HG03442 (cell line): ENCODE measurements around the gene BFAR.
"Not testable (repeated sequence)": the region's sequence is repeated elsewhere in the genome, so short reads cannot be mapped to it uniquely, and the experiment has no call there.

Experiments used
- ATAC-seq: cut with Tn5 transposase; IDR thresholded peaks from one replicate; pipeline ENCODE4 v1.9.1; 2021; ENCODE audit warnings: mild to moderate bottlenecking, moderate library complexity; ENCODE audit not compliant: unreplicated experiment

The BFAR gene

DNA sequence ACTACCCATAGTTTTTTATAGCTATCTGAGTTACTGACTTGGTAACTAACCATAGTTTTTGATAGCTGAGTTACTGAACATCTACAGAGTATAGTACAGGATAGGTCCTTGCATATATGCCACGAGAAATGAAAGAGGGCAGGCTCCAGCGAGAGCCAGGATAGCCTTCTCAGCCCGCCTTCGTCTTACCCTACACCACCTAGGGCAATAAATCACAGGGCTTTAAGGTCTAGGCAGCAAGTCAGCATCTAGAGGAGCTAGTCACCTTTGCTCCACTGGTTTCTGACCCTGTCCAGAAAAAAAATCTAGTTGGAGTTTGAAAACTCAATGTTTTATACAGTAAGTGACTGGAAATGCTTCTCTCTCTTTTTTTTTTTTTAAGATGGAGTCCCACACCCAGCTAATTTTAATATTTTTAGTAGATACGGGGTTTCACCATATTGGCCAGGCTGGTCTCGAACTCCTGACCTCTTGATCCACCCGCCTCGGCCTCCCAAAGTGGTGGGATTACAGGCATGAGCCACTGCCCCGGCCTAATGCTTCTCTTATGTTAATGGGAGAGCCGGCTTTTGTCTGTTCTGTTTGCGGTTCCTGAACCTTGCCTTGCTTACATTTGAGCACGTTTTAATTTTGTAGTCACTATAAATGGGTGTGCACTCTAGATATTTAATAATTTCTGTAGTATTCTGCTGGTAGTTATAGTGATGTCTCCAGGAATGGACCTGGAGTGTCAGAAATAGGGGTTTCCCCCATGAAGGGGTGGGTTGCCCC lies 2.8 kb downstream of the BFAR start:
- no peak for ATAC-seq

DNA sequence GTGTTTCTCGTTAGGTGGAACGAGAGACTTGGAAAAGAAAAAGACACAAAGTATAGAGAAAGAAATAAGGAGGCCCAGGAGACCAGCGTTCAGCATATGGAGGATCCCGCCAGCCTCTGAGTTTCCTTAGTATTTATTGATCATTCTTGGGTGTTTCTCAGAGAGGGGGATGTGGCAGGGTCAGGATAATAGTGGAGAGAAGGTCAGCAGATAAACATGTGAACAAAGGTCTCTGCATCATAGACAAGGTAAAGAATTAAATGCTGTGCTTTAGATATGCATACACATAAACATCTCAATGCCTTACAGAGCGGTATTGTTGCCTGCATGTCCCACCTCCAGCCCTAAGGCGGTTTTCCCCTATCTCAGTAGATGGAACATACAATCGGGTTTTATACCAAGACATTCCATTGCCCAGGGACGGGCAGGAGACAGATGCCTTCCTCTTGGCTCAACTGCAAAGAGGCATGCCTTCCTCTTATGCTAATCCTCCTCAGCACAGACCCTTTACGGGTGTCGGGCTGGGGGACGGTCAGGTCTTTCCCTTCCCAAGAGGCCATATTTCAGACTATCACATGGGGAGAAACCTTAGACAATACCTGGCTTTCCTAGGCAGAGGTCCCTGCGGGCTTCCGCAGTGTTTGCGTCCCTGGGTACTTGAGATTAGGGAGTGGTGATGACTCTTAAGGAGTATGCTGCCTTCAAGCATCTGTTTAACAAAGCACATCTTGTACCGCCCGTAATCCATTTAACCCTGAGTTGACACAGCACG lies 3.6 kb downstream of the BFAR start:
- not testable (repeated sequence) for ATAC-seq

DNA sequence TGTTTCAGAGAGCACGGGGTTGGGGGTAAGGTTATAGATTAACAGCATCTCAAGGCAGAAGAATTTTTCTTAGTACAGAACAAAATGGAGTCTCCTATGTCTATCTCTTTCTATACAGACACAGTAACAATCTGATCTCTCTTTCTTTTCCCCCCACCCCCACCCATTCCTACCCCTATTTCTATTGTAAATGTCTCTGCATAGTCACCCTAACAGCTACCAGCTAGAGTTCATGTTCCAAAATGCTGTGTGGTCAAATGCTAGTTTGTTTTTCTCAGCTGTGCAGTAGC lies 4.1 kb downstream of the BFAR start:
- not testable (repeated sequence) for ATAC-seq

DNA sequence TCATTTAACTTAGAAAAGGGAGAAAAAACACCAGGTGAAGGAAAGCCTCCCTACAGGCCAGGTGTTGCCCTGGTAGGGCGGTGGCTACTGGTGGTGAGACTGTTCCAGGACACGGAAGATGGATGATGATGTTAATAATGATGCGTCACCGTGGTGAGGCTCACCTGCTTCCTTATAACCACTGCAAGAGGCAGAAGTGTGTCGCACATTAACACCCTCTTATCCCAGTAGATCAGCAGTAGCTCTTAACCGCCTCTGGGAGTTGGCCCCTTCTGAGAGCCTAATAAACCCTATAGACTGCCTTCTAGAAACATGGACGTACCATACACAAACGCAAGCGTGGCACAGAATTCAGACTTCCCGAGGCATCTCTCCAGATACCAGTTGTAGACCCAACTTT lies 7.8 kb downstream of the BFAR start:
- ATAC-seq = no peak

DNA sequence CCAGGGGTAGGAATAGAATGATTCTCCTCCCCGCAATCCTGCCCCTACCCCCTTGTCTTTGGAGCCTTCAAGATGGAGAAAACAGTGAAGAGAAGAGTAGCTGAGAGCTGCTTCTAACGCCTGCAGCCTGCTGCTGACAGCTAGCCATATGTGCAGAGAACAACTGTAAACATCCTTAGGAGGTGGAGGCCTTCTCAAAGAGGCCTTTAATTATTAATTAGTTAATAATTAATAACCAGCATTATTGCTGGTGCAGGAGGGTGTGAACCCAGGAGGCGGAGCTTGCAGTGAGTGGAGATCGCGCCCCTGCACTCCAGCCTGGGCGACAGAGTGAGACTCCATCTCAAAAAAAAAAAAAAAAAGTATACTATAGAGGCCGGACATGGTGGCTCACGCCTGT lies 8.5 kb downstream of the BFAR start:
- ATAC-seq = no peak

DNA sequence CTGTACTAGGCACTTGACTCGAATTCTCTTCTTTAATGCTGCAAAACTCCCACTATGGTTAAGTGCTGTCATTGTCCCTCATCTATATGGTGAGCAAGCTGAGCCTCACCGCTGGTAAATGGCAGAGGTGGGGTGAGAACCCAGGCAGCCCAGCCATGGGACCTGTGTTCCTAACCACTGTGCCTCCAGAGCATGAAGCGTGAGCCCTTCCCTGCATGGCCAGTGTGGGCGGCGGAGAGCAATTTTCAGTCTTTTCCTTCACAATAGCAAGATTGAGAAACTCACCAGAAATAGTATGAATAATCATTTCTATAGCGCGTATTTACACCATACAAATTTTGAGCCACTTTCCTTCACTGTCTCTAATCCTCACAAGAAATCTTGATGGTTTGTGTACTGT lies 9.2 kb downstream of the BFAR start:
- ATAC-seq = no peak

DNA sequence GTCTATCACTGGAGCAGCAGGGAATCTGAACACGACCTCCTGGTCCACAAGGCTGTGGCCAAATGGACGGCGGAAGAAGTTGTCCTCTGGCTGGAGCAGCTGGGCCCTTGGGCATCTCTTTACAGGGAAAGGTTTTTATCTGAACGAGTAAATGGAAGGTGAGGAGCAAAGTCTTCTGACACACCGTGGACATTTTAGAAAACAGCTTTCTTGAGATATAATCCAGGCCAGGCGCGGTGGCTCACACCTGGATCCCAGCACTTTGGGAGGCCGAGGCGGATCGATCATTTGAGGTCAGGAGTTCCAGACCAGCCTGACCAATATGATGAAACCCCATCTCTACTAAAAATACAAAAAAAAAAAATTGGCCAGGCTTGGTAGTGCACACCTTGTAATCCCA lies 17.1 kb downstream of the BFAR start:
- ATAC-seq = no peak

DNA sequence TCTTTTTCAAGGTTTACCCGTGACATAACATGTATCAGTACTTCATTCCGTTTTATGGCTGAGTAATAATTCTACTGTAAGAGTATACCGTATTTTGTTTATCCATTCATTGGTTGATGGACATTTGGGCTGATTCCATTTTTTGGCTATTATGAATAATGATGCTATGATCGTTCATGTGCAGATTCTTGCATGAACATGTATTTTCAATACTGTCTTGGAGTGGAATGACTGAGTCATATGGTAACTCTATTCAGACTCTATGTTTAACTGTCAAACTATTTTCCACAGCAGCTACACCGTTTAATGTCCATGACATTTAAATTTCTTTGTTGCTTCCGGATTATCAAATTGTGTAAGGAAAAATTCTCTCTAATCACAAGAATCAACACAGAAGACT lies 17.9 kb downstream of the BFAR start:
- no peak for ATAC-seq

DNA sequence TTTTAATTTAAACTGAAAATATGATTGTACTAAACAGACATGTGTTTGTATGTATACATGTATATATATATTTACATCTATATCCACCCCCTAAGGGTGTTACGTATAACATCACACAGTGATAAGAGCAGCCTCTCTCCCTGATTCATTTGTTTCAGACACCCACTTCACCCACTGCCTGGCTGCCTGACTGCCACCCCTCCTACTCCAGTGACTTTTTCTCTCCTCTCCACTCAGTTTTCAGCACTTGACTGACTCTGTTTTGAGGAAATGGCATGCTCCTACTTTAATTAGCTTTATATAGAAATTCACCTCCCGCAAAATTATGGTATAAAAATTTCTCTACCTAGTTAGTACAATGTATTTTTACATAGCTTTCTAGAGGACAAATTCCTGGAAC lies 20.0 kb downstream of the BFAR start:
- ATAC-seq = no peak

DNA sequence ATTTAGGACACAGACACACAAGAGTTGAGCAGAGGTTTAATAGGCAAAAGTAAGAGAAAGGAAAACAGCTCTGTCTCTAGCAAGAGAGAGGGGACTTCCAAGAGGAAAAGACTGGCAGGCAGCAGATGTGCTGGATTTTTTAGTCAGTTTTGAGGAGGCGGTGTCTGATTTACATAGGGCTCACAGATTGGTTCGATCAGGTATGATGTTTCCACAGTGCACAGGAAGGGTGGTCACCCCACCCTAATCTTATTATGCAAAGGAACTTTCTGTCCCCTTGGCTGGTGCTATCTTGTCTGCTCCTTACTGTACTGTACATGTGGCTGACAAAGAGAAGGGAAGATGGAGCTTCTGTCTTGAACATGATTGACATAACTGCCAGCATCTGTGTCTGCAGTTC lies 25.3 kb downstream of the BFAR start:
- peak; percentile 74 for ATAC-seq

DNA sequence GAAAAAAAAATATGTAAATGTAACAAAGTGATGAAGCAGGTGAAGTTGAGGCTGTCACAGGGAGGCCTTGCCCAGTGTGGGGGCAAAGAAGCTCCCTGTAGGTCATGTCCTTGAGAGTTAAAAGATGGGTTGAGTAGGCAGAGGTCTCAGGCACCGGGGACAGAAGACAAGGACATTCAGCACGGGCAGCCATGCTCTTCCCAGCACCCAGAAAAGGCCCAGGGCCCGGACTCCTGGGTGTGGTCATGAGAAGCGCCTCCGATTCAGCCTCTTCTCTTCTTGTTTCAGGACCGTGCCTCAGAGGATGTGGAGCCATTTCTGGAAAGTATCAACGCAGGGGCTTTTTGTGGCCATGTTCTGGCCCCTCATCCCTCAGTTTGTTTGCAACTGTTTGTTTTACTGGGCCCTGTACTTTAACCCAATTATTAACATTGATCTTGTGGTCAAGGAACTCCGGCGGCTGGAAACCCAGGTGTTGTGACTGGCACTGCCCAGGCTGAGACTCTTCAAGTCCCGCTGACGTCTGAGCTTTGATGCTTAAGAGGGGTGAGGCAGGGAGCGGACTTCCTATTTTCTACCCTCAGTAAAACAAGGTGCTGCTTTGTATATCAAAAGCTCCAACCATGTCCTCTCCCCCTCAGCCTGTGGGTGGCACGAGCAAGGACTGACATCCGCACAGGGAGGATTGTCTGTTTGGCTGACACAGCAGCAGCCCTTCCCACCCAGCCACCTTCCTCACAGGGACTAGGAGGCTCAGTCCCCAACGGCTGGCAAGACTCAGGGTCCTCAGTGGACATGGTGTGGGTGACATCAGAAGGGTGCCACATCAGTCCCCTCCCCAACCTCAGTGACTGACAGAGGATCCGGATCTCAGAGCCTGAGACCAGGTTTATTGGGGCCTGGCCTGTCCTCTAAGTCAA lies 34.9 kb downstream of the BFAR start:
- no peak for ATAC-seq

DNA sequence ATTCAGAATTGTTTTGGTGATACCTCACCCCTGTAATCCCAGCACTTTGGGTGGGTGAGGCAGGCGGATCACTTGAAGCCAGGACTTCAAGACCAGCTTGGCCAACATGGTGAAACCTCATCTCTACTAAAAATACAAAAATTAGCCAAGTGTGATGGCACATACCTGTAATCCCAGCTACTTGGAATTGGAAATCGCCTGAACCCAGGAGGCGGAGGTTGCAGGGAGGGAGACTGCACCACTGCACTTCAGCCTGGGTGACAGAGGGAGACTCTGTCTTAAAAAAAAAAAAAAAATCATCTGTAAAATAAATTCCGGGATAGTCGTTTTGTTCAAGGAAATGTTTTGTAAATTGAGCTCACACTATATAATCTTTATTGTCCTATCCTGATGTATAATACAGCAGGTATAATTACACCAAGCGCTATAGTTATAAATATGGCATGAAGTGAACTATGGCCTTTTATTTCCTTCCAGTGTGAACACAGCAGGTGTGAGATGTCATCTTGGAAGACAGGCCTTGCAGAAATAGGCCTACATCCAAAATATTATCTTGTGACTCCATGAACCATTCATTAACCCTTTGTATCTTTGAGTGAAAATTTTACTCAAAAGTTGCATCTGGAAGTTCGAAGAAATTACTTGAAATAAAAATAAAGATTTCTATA lies 35.9 kb downstream of the BFAR start:
- no peak for ATAC-seq

DNA sequence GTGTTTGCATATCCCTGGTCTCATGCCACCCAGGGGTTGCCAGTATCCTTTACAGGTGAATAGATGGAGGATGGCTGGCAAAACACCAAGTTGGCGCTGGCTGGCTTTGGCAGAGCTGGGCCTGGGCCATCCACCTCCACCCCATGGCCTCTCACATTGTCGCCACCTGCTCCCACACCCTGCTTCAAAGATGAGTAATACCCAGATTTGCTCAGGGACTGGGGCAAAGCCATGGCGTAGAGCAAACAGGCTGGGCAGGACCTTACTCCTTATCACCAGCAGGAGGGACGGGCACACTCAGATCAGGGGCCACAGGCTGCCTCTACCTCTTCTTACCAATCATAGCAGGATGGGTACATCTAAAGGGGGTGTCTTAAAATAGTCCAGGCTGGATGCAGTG lies 37.0 kb downstream of the BFAR start:
- no peak for ATAC-seq

DNA sequence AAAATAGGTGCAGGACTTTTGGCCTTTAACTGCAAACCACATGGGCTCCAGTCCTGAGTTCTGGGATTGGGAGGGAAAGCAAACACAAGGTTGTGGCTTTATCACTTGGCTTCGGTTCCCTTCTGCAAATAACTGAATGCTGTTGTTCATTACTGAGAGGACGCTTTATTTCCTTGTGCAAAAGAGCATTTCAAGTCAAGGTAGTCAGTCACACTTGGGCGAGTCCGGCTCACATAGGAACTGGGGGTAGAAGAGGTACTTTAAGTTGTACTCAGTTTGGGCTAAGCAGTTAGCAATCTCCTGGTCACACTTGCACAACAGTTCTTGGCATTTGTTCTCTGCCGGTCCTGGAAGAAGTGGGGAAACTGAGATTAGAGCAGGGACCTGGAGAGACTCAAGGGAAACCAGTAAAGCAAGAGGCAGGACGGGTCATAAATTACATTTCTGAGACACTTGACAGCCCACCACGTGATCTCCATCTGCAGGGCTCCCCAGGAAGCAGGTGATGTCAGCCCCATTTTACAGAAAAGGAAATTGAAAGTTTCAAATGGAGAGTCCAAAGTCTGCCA lies 39.7 kb downstream of the BFAR start:
- peak; percentile 68 for ATAC-seq

DNA sequence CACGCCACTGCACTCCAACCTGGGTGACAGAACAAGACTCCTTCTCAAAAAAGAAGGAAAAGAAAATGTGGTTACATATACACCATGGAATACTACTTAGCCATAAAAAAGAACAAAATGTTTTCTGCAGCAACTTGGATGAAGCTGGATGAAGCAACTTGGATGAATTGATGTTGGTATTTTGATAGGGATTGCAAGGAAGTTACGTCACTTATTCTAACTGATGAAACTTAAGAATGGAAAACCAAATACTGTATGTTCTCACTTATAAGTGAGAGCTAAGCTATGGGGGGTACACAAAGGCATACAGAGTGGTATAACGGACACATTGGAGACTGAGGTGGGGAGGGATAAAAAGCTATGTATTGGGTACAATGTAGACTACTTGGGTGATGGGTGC lies 43.9 kb downstream of the BFAR start:
- no peak for ATAC-seq

DNA sequence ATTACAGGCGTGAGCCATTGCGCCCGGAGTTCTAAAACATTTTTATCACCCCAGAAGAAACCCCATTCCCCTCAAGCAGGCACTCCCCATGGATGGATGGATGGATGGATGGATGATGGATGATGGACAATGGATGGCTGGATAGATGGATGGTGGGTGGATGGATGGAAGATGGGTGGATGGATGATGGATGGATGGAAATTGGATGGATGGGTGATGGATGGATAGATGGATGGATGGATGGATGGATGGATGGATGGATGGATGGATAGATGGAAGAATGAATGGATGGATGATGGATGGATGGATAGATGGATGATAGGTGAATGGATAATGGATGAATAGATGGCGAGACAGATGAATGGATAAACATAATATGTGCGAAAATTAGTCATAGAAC lies 44.9 kb downstream of the BFAR start:
- ATAC-seq = no peak

DNA sequence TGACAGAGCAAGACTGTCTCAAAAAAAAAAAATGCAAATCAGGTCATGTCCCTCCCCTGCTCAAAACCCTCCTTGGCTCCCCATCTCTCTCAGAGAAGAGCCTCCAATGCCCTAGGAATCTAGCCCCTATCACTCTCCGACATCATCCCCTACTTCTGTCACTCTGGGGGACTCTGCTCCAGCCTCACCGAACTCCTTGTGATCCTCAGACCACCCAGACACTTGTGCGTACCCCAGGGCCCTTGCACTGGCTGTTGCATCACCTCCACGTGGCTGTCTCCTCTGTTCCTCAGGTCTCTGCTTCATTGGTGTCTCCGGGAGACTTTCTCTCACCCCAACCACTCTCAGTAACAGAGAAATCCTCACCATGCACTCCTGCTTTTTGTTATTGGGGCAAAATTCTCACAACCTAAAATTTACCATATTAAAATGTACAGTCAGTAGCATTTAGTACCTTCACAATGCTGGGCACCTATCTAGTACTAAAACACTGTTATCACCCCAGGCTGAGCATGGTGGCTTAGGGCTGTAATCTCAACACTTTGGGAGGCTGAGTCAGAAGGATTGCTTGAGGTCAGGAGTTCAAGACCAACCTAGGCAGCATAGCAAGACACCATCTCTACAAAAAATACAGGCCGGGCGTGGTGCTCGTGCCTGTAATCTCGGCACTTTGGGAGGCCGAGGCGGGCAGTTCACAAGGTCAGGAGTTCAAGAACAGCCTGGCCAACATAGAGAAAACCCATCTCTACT lies 46.2 kb downstream of the BFAR start:
- ATAC-seq = no peak

DNA sequence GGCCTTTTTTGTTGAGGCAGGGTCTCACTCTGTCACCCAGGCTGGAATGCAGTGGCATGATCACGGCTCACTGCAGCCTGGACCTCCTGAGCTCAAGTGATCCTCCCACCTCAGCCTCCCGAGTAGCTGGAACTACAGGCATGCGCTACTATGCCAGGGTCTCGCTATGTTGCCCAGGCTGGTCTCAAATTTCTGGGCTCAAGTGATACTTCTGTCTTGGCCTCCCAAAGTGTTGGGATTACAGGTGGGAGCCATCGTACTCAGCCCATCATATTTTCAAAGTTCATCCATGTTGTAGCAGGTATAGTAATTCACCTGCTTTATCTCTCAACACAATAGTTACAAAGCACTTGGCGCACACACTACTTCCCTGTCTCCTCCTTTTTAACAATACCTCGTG lies 47.6 kb downstream of the BFAR start:
- ATAC-seq = not testable (repeated sequence)

DNA sequence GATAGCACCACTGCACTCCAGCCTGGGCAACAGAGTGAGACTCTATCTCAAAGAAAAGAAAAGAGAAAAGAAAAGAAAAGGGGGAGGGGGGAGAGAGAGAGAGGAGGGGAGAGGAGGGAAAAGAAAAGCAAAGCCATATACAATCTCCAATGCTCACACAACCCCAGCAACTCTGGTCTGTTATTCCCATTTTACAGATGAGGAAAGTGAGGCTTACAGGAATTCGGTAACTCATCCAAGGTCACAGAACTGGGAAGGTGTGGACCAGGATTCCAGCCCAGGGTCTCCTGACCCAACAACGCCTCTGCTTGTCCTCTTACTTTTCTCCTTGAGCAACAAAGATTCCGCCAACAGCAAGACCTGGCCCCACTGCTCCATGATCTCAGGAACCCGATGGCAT lies 48.4 kb downstream of the BFAR start:
- ATAC-seq = no peak

DNA sequence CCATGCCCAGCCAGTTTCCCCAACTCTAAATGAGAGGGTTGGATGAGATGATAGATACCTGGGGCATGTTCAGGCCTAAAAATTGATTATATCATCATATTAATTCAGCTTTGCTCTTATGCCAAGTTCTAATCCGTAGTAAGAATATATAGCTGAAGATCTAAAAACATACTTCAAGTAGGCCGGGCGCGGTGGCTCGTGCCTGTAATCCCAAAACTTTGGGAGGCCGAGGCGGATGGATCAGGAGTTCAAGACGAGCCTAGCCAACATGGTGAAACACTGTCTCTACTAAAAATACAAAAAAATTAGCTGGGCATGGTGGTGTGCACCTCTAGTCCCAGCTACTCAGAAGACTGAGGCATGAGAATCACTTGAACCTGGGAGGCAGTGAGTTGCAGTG lies 49.4 kb downstream of the BFAR start:
- no peak for ATAC-seq
